Measurements from ENCODE around the gene EFCAB6.

The EFCAB6 gene

DNA sequence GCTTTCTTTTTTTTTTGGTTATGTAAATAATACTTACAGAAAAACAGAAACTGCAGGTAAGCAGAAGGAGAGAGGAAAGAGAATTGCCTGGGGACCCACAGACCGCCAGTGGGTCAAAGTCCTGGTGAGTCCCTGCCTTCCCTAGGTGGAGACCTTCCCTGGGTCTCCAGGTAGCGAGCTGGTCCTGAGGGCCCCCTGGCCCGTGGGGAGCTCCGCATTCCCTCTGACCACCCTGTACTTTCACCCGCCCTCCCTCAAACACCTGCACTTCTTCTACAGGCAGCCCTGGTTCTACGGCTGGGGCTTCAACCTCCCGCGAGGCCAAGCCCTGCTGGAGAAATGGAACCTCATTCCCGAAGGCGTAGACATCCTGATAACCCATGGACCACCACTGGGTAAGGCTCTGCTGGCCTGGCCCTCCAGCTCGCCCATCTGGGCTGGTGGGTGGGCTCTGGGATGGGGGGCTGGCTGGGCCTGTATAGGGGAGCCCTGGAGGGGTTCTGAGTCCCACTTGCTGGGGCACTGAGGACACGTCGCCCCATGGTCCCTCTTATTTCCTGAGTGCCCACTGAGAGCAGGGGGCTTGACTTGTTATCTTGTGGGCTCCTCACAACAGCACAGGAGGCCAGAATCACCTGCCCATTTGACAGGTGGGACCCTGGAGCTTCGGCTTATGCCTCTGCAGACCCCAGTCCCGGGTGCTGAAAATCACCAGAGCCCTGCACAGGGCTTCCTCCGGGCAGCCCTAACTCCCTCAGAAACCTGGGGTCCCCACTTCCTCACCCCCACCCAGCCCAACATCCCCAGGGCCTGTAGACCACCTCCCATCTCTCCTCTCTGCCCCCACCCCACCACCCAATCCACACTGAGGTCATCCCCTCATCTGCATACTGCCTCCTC lies 313.9 kb downstream of the EFCAB6 start:
- Histone ChIP-seq H3K9me3 (ENCODE audit: control insufficient read depth, insufficient read depth, low read length) (no peaks in the 10 kb centered on the region; the same call in 1 of the 2 replicates), H3K9me2 (replicated peaks; ENCODE audit: control insufficient read depth, low read length) (no peaks in the 10 kb centered on the region), H3K4me2 (ENCODE audit: low read length) (no peak overlapping the region), H3K79me2 (ENCODE audit: control insufficient read depth, low read length) (no peaks in the 10 kb centered on the region), H3K27me3 (ENCODE audit: control insufficient read depth, low read length) (no peaks in the 10 kb centered on the region), H3K36me3 (ENCODE audit: control insufficient read depth, low read length) (no peaks in the 10 kb centered on the region), H3K4me3 (ENCODE audit: low read length) (no peak overlapping the region), H3K4me1 (ENCODE audit: control insufficient read depth, low read length) (no peaks in the 10 kb centered on the region), H3K27ac (ENCODE audit: low read depth, low read length) (no peak overlapping the region), H3F3A (ENCODE audit: control insufficient read depth, insufficient read depth) (no peaks in the 10 kb centered on the region), H4K20me1 (ENCODE audit: control insufficient read depth, insufficient read depth, low read depth, low read length) (no peaks in the 10 kb centered on the region)
- TF ChIP-seq, protein P1, sequence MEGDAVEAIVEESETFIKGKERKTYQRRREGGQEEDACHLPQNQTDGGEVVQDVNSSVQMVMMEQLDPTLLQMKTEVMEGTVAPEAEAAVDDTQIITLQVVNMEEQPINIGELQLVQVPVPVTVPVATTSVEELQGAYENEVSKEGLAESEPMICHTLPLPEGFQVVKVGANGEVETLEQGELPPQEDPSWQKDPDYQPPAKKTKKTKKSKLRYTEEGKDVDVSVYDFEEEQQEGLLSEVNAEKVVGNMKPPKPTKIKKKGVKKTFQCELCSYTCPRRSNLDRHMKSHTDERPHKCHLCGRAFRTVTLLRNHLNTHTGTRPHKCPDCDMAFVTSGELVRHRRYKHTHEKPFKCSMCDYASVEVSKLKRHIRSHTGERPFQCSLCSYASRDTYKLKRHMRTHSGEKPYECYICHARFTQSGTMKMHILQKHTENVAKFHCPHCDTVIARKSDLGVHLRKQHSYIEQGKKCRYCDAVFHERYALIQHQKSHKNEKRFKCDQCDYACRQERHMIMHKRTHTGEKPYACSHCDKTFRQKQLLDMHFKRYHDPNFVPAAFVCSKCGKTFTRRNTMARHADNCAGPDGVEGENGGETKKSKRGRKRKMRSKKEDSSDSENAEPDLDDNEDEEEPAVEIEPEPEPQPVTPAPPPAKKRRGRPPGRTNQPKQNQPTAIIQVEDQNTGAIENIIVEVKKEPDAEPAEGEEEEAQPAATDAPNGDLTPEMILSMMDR (IDR thresholded peaks at IDR 0.05; ENCODE audit: low read depth, low read length, poor library complexity, severe bottlenecking), result no peak
- TF ChIP-seq EZH2phosphoT487 (IDR thresholded peaks at IDR 0.05; ENCODE audit: borderline replicate concordance, low read length), result no peak

DNA sequence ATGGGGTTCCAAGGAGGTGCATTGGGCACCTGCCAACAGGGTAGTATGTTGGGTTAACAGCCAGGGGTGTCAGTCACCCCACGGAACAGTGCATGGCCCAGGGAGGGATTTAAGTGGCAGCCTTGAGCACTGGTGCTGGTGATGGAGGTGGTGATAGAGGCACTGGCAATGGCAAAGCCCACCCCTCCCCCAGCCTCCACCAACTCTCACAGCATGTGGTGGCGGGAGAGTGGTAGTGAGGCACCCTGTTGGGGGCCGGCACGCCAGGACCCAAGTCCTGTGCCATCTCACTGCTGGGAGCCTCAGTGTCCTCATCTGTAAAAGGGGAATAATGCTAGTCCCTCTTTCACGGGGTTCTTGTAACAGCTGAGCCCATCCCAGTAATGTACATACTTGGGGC lies 318.8 kb downstream of the EFCAB6 start:
- H3K36me3 ChIP-seq (ENCODE audit: control insufficient read depth, low read length), result no peaks in the 10 kb centered on the region
- H3K9me2 ChIP-seq (replicated peaks; ENCODE audit: control insufficient read depth, low read length), result no peaks in the 10 kb centered on the region
- no peak overlapping the region for H3K4me3 ChIP-seq (ENCODE audit: low read length)
- no peak for TF ChIP-seq EZH2phosphoT487 (IDR thresholded peaks at IDR 0.05; ENCODE audit: borderline replicate concordance, low read length)
- TF ChIP-seq, protein P1 (IDR thresholded peaks at IDR 0.05; ENCODE audit: low read depth, low read length, poor library complexity, severe bottlenecking), result no peak
- no peak overlapping the region for H3K27ac ChIP-seq (ENCODE audit: low read depth, low read length)
- no peaks in the 10 kb centered on the region; the same call in 1 of the 2 replicates for H3K9me3 ChIP-seq (ENCODE audit: control insufficient read depth, insufficient read depth, low read length)
- H3K4me1 ChIP-seq (ENCODE audit: control insufficient read depth, low read length), result no peaks in the 10 kb centered on the region
- H3K27me3 ChIP-seq (ENCODE audit: control insufficient read depth, low read length), result no peaks in the 10 kb centered on the region
- no peaks in the 10 kb centered on the region for H4K20me1 ChIP-seq (ENCODE audit: control insufficient read depth, insufficient read depth, low read depth, low read length)
- H3F3A ChIP-seq (ENCODE audit: control insufficient read depth, insufficient read depth), result no peaks in the 10 kb centered on the region
- H3K4me2 ChIP-seq (ENCODE audit: low read length), result no peak overlapping the region
- H3K79me2 ChIP-seq (ENCODE audit: control insufficient read depth, low read length), result no peaks in the 10 kb centered on the region

DNA sequence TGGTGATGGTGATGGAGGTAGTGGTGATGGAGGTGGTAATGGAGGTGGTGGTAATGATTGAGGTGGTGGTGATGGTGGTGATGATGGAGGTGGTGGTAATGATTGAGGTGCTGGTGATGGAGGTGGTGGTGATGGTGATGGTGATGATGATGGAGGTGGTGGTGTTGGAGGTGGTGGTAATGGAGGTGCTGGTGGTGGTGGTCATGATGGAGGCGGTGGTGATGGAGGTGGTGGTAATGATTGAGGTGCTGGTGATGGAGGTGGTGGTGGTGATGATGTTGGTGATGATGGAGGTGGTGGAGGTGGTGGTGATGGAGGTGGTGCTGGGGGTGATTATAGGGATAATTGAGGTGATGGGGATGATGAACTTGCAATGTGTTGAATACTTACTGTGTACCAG lies 320.4 kb downstream of the EFCAB6 start:
- no peaks in the 10 kb centered on the region for H3K36me3 ChIP-seq (ENCODE audit: control insufficient read depth, low read length)
- H3F3A ChIP-seq (ENCODE audit: control insufficient read depth, insufficient read depth), result no peaks in the 10 kb centered on the region
- H3K9me2 ChIP-seq (replicated peaks; ENCODE audit: control insufficient read depth, low read length), result no peaks in the 10 kb centered on the region
- H3K79me2 ChIP-seq (ENCODE audit: control insufficient read depth, low read length), result no peaks in the 10 kb centered on the region
- no peaks in the 10 kb centered on the region for H3K4me1 ChIP-seq (ENCODE audit: control insufficient read depth, low read length)
- H3K4me3 ChIP-seq (ENCODE audit: low read length), result no peak overlapping the region
- H3K9me3 ChIP-seq (ENCODE audit: control insufficient read depth, insufficient read depth, low read length), result no peaks in the 10 kb centered on the region; the same call in 1 of the 2 replicates
- no peaks in the 10 kb centered on the region for H4K20me1 ChIP-seq (ENCODE audit: control insufficient read depth, insufficient read depth, low read depth, low read length)
- H3K27me3 ChIP-seq (ENCODE audit: control insufficient read depth, low read length), result no peaks in the 10 kb centered on the region
- TF ChIP-seq, protein P1 (IDR thresholded peaks at IDR 0.05; ENCODE audit: low read depth, low read length, poor library complexity, severe bottlenecking), result no peak
- TF ChIP-seq EZH2phosphoT487 (IDR thresholded peaks at IDR 0.05; ENCODE audit: borderline replicate concordance, low read length), result no peak
- H3K27ac ChIP-seq (ENCODE audit: low read depth, low read length), result no peak overlapping the region
- no peak overlapping the region for H3K4me2 ChIP-seq (ENCODE audit: low read length)

All from DOHH2 (cell line).